GM18502 (cell line): ENCODE data around the gene NFIB.

Experiments used
- ATAC-seq: cut with Tn5 transposase; IDR thresholded peaks from one replicate; pipeline ENCODE4 v1.9.1; 2021; ENCODE audit warnings: mild to moderate bottlenecking; ENCODE audit not compliant: unreplicated experiment, poor library complexity

The NFIB gene

GRCh38 chr9:14345354-14346230 lies 31.7 kb upstream of the NFIB start:
- ATAC-seq: no peak

GRCh38 chr9:14344941-14345353 lies 31.0 kb upstream of the NFIB start:
- ATAC-seq: no peak

GRCh38 chr9:14344053-14344524 lies 30.1 kb upstream of the NFIB start:
- no peak for ATAC-seq

GRCh38 chr9:14343261-14344031 lies 29.5 kb upstream of the NFIB start:
- no peak for ATAC-seq

- ATAC-seq: no peak
Observed at GRCh38 chr9:14342736-14343135, 28.8 kb upstream of the NFIB start.

GRCh38 chr9:14341437-14342122 lies 27.6 kb upstream of the NFIB start:
- no peak for ATAC-seq

GRCh38 chr9:14340994-14341393 lies 27.1 kb upstream of the NFIB start:
- ATAC-seq: no peak

GRCh38 chr9:14340219-14340873 lies 26.4 kb upstream of the NFIB start:
- ATAC-seq: no peak

- ATAC-seq: no peak
Observed at GRCh38 chr9:14339746-14340145, 25.8 kb upstream of the NFIB start.

GRCh38 chr9:14337615-14338014 lies 23.7 kb upstream of the NFIB start:
- no peak for ATAC-seq

- ATAC-seq: no peak
Observed at GRCh38 chr9:14336244-14336643, 22.3 kb upstream of the NFIB start.

- ATAC-seq: no peak
Observed at GRCh38 chr9:14331120-14331519, 17.2 kb upstream of the NFIB start.

GRCh38 chr9:14327036-14327435 lies 13.1 kb upstream of the NFIB start:
- no peak for ATAC-seq

GRCh38 chr9:14326264-14326826 lies 12.4 kb upstream of the NFIB start:
- ATAC-seq: no peak

GRCh38 chr9:14325147-14325546 lies 11.2 kb upstream of the NFIB start:
- no peak for ATAC-seq

GRCh38 chr9:14323985-14324650 lies 10.2 kb upstream of the NFIB start:
- ATAC-seq: no peak

- peak; percentile 14 for ATAC-seq
Observed at GRCh38 chr9:14323083-14323971, 9.4 kb upstream of the NFIB start.
